Muscle of arm (tissue), 12 donors: Measurements from ENCODE around the gene CR1L. TPM values are rescaled to one million over a fixed set of nuclear protein-coding genes. Genes with fewer than 3 reads are reported as not detected.
"Not testable (repeated sequence)": the region's sequence is repeated elsewhere in the genome, so short reads cannot be mapped to it uniquely, and the experiment has no call there.

Source experiments
- DNase-seq: peaks from one replicate; pipeline ENCODE4 v3.0.0-alpha.2; 2013
- polyA plus RNA-seq, 12 donors: library from polyadenylated mRNA; unstranded; fragments of 120-200 nt; gene quantifications; one replicate each; pipeline ENCODE4 v1.2.1, GENCODE V29; 2013; ENCODE audit not compliant: insufficient read length in 12 of 12

Gene CR1L
- polyA plus RNA-seq, 12 donors = 0.29 to 1.1 (median 0.53) TPM; not detected in 7

- no peak for DNase-seq
Observed at GRCh38 chr1:207645635-207646081, 725 bp downstream of the CR1L start.

GRCh38 chr1:207646171-207646570, 1.2 kb downstream of the CR1L start:
- DNase-seq = no peak

GRCh38 chr1:207646944-207647579, 2.1 kb downstream of the CR1L start:
- no peak for DNase-seq

- no peak for DNase-seq
Observed at GRCh38 chr1:207647671-207648333, 2.9 kb downstream of the CR1L start.

GRCh38 chr1:207648334-207649209, 3.6 kb downstream of the CR1L start:
- DNase-seq = no peak

GRCh38 chr1:207649210-207649753, 4.3 kb downstream of the CR1L start:
- no peak for DNase-seq

GRCh38 chr1:207649865-207650580, 5.1 kb downstream of the CR1L start:
- DNase-seq = no peak

- no peak for DNase-seq
Observed at GRCh38 chr1:207651583-207651982, 6.7 kb downstream of the CR1L start.

GRCh38 chr1:207654320-207654719, 9.4 kb downstream of the CR1L start:
- no peak for DNase-seq

GRCh38 chr1:207658408-207658807, 13.5 kb downstream of the CR1L start:
- no peak for DNase-seq

GRCh38 chr1:207658904-207659485, 14.1 kb downstream of the CR1L start:
- no peak for DNase-seq

GRCh38 chr1:207659545-207660153, 14.7 kb downstream of the CR1L start:
- DNase-seq = no peak

GRCh38 chr1:207661420-207661819, 16.5 kb downstream of the CR1L start:
- DNase-seq = not testable (repeated sequence)

GRCh38 chr1:207666342-207666741, 21.4 kb downstream of the CR1L start:
- DNase-seq = no peak

- no peak for DNase-seq
Observed at GRCh38 chr1:207669528-207670009, 24.6 kb downstream of the CR1L start.

- DNase-seq = no peak
Observed at GRCh38 chr1:207670192-207670591, 25.3 kb downstream of the CR1L start.

GRCh38 chr1:207670997-207671396, 26.1 kb downstream of the CR1L start:
- DNase-seq = no peak

- DNase-seq = no peak
Observed at GRCh38 chr1:207672522-207673130, 27.7 kb downstream of the CR1L start.

GRCh38 chr1:207673399-207673798, 28.5 kb downstream of the CR1L start:
- DNase-seq = no peak

- no peak for DNase-seq
Observed at GRCh38 chr1:207676153-207676552, 31.2 kb downstream of the CR1L start.
